GM18858 (cell line): ENCODE measurements around the gene TNFRSF13B.
"Not testable (repeated sequence)": the region's sequence is repeated elsewhere in the genome, so short reads cannot be mapped to it uniquely, and the experiment has no call there.

Source experiments
- ATAC-seq: cut with Tn5 transposase; IDR thresholded peaks from one replicate; pipeline ENCODE4 v1.9.1; 2021; ENCODE audit not compliant: unreplicated experiment

Gene TNFRSF13B

GRCh38 chr17:16971458-16972338 is at the start of gene TNFRSF13B:
TNFRSF13B (minus strand) TSS chr17:16972118; CDS start chr17:16972075, 43 bp downstream.
- no peak for ATAC-seq

GRCh38 chr17:17021194-17021863 is 49.4 kb upstream of the TNFRSF13B start:
- no peak for ATAC-seq

- no peak for ATAC-seq
Observed at GRCh38 chr17:17020821-17021193, 48.9 kb upstream of the TNFRSF13B start.

DNA sequence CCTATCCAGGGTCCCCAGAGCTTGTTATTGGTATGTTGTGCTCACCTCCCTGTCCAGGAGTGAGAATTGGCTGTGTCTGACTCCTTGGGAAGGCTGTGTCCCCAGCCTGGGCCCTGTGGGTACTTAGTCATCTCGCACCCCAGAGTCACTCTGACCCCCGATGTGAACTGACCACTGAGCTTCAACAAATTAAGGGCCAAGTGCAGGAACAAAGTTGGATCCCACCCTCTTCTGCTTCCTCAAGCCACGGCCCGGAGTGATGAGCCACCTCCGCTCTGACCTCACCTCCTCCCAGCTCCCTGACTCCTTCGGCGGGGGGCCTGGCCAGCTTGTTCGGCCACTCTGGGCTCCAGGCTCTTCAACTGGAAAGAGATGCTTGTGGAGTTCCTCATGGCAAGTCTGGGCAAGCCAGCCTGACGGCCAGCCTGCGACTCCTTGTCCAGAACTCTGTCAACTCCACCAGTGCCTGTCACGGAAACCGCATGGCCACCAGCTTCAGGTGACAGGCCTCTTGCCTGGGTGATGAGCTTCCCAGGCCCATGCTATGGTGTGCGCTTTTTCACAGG is 48.1 kb upstream of the TNFRSF13B start:
- ATAC-seq, result no peak

DNA sequence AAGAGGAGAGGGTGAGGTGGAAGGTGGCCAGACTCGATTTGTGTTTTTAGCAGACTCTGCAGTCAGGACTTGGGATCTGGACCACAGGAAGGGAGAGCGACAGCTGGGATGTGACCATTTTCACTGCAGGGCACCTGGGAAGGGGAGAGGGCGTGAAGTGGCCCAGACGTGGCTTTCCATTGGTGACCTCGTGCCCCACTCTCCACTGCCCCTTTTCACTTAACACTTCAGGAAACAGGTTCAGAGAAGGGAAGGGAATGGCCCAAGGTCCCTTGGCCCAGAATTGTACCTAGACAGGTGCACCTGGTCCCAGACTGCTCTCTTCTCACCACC is 47.5 kb upstream of the TNFRSF13B start:
- no peak for ATAC-seq

DNA sequence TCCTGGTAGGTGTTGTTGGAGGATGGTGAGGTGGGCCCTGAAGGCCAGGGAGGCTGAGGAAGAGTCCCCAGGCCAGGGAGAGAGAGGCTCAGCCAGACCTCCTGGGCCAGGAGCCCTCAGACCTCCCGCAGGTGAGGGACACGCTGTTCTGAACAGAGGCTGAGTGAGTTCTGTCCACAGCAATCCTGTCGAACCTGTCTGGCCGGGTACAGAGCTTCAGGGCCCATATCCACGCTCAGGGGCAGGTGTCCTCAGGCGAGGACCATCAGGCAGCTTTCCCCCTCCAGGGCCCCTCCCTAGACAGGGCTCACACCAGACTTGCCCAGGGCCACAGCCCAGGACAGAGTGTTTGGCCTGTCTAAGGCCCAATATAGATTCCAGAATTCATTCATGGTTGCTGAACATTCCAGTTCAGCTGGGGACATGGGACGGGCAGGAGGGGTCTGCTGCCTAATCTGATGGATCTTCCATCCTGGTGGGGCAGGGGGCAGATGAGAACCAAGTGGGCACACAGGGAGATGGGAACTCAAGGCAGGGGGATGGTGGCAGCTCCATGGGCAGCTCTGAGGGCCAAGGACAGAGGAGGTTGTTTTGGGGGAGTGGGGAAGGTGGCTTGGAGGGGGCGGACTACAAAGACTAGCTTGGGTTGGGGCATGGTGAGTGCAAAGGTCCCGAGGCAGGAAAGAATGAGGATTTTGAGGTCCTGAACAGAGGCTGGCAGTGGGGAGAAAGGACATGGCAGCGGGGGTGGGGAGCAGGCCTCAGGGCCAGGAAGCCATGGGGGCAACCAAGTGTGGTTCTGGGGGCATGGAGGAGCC is 46.9 kb upstream of the TNFRSF13B start:
- ATAC-seq, result no peak

GRCh38 chr17:17018021-17018441 is 46.1 kb upstream of the TNFRSF13B start:
- ATAC-seq, result no peak

- no peak for ATAC-seq
Observed at GRCh38 chr17:17017343-17018014, 45.6 kb upstream of the TNFRSF13B start.

DNA sequence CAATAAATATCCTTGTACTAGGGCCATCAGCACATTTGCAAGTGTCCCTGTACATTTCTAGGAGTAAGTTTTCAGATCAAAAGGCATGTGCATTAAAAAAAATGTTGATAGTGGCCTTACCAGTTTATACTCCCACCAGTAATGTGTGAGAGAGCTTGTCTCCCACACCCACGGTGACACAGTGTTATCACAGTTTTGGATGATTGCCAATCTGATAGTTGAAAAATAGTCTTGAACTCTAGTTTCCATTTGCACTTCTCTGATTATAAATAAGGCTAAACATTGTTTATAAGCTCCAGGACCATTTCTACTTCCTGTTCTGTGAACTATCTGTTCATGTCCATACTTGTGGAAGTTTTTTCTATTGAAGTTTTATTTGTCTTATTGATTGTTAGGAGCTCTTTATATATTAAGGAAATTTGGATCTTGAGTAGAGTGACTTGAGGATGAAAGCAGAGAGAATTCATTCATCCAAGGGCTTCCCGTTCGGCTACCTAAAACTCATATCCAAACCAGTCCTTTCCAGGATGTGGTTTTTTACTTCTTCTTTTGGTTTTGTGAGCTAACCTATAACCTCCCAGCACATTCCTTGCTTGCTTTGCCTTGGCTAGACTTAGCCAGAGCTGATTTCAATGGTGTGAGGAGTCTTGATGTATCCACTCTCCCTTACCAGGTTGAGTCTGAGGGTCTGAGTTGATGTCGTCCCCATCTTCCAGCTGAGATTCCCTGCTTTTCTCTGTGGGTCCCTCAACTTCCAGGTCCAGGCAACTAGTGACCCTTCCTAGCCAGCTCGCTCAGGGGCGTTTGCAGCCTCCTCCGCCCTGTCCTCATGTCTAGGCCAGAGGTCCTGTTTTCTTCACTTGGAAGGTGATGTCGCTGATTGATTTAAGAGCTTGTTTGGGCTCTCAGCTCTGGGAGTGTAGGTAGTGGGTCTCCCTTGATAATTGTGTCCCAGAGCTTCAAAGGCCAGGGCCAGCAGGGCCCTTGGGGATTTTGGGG is 44.6 kb upstream of the TNFRSF13B start:
- not testable (repeated sequence) for ATAC-seq

DNA sequence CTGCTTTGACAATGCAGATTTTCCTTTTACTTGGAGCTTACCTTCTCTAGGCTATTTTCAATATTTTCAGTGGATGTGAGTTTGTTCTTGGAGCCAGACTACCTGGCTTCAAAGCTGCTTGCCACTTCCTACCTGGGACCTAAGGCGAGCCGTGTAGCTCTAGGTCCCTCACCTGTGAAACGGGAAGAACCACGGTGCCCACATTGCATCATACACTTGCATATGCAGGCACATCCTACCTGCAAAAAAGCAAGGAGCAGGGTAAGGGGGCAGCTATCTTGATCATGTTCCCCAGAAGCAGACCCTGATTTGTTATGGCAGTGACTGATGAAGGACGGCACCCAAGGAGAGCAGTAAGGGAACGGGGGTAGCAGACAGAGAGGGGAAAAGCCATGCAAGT is 43.3 kb upstream of the TNFRSF13B start:
- no peak for ATAC-seq

- not testable (repeated sequence) for ATAC-seq
Observed at GRCh38 chr17:17014748-17015124, 42.8 kb upstream of the TNFRSF13B start.

DNA sequence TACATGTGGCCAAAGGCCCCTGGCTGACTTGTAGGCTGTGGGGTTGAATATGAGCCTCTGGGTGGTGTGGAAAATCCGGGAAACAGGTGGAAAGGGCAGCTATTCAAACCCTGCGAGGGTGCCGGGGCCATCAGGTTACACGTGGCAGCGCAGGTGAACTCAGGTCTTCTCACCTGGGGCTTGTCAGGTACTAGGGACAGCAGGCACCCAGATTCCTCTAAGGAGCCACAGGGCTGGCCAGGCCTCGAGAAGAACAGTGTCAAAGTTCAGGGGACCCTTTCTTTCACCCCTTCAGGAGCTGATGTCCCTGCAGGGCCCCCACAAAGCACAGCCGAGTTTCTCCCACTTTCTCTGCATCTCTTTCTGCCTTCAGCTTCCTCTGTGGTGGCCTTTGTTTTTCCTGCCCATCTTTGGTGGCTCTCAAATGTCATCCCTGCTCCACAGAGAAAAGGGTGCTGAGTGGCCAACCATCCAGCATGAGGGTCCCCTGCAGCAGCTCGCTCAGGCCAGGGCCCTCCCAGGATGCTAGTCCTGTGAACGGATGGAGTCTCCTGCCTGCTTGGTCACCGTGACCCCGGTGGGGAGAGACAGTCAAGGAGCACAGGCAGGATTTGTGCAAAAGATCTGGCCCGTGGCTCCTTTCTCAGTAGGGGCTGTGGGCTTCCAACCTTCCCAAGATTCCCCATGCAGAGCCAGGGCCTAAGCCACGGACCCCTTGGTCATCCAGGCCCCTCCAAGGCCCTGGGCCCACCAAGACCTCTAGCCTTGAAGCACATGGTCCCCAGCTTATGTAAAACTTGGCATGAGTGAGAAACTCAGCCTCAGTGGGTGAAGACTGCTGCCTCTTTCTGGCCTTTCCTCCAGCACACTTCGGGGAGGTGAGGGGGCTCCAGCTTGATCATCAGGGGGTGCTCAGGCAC is 42.2 kb upstream of the TNFRSF13B start:
- ATAC-seq, result not testable (repeated sequence)

DNA sequence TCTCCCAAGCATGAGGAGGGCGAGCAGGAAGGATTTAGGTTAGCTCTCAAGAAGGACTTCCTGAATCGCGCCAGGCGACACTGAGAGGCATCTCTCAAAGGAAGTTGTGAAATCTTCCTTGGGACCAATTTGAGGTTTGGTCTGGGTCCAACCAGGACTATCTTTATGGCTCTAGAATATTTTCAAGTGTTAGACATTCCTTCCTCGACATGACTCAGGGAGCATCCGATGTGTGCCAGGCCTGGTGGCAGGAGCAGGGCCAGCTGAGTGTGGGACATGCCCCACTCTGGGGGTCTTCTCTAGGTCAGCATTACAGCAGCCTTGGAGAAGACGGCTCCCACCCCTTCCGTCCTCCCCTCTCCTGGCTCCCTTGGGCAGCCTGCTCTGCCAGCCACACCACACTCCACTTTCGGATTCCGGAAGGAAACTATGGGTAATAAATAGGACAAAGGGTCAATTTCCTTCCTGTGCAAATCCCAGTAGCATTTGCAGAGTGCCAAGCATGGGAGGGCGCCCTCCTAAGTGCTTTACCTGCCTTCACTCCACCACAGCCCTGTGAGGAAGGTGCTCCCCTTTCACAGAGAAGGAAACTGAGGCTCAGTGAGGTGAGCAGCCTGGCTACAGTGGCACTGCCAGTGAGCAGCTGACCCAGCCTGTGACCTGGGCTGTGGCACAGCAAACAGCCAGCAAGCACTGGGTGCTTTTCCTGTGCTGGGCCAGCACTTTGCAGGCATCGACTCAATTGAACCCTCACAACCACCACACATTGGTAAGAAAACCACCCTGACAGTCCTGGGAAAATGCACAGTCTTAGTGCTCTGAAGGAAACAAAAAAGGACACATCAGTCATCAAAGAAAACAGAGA is 39.4 kb upstream of the TNFRSF13B start:
- ATAC-seq, result not testable (repeated sequence)

- not testable (repeated sequence) for ATAC-seq
Observed at GRCh38 chr17:17010545-17011034, 38.7 kb upstream of the TNFRSF13B start.

GRCh38 chr17:17009972-17010371 is 38.1 kb upstream of the TNFRSF13B start:
- ATAC-seq, result not testable (repeated sequence)

DNA sequence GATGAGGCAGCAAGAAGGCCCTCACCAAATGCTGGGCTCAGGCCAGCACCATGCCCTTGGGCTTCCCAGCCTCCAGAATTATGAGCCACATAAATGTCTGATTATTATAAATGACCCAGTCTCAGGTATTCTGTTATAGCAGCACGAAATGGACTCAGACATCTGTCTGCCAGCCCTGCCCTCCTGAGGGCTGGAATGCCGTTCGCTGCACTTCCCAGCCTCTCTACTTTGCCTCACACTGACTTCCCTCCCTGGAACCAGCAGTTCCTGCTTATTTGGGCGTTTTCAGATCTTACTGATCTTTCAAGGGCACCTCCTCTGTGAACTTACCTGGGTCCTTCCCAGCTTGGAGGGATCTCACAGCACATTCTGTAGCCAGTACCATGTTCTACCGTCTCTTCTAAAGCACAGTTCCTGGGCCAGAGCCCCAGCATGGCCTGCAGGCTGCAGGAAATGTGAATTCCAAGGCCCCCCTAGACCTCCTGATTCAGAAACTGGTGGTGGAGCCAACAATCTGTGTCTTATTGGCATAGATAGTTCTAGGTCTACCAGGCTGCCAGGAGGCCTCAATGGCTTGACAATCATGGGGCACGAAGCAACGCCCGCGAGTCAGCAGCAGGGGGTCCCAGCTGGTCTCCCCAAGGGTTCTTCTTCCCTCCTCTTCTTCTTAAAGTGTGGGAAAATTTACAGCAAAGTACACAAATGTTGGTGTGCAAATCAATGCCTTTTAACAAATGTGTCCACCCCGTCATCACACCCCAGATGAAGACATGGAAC is 36.9 kb upstream of the TNFRSF13B start:
- ATAC-seq, result not testable (repeated sequence)
